VCaP (cell line): ENCODE data around the gene SLC15A1.

Experiments
- H3K27ac ChIP-seq: fragments of 450-650 bp; 2 replicates; pipeline ENCODE4 v1.5.1; 2017
- TF ChIP-seq, protein P1 (sequence below): fragments of 450-650 bp; conservative IDR thresholded peaks from 2 replicates; pipeline ENCODE4 v1.5.1; 2017; ENCODE audit warnings: mild to moderate bottlenecking, moderate library complexity

SLC15A1 gene

GRCh38 chr13:98658131-98658530, 94.3 kb downstream of the SLC15A1 start:
- TF ChIP-seq, protein P1, sequence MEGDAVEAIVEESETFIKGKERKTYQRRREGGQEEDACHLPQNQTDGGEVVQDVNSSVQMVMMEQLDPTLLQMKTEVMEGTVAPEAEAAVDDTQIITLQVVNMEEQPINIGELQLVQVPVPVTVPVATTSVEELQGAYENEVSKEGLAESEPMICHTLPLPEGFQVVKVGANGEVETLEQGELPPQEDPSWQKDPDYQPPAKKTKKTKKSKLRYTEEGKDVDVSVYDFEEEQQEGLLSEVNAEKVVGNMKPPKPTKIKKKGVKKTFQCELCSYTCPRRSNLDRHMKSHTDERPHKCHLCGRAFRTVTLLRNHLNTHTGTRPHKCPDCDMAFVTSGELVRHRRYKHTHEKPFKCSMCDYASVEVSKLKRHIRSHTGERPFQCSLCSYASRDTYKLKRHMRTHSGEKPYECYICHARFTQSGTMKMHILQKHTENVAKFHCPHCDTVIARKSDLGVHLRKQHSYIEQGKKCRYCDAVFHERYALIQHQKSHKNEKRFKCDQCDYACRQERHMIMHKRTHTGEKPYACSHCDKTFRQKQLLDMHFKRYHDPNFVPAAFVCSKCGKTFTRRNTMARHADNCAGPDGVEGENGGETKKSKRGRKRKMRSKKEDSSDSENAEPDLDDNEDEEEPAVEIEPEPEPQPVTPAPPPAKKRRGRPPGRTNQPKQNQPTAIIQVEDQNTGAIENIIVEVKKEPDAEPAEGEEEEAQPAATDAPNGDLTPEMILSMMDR: no peak
- H3K27ac ChIP-seq: no peak overlapping the region

GRCh38 chr13:98657506-98658085, 94.9 kb downstream of the SLC15A1 start:
- TF ChIP-seq, protein P1: no peak
- no peak overlapping the region for H3K27ac ChIP-seq

GRCh38 chr13:98656223-98656622, 96.2 kb downstream of the SLC15A1 start:
- H3K27ac ChIP-seq: no peak overlapping the region
- TF ChIP-seq, protein P1: no peak

DNA sequence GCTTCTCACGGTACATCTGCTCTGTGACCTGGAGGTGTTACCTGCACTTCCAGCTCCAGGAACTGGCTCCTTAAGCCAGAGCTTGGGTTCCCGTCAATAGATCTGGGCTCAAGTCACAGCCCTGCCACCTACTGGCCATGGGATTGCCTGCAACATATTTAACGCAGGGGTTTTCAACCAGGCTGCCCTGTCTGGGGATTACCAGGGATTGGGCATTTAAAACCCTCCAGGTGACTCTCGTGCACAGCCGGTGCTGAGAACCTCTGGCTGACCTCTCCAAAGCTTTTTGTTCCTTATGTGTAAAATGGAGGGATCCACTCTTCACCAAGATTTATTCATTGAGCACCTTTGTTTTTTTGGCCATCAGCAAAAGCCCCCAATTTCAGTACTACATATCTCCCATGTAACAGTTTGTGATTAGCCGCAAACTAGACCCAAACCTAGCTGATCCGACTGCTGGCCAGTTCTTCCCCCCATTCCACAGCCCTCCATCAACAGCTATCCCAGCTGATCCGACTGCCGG, 98.9 kb downstream of the SLC15A1 start:
- 0 out of 2 replicates have a peak overlapping the region, but pooled peaks have one; percentile 39 for H3K27ac ChIP-seq
- TF ChIP-seq, protein P1: peak; percentile 97

GRCh38 chr13:98652721-98653462, 99.6 kb downstream of the SLC15A1 start:
- 0 out of 2 replicates have a peak overlapping the region, but pooled peaks have one; percentile 39 for H3K27ac ChIP-seq
- TF ChIP-seq, protein P1: no peak

DNA sequence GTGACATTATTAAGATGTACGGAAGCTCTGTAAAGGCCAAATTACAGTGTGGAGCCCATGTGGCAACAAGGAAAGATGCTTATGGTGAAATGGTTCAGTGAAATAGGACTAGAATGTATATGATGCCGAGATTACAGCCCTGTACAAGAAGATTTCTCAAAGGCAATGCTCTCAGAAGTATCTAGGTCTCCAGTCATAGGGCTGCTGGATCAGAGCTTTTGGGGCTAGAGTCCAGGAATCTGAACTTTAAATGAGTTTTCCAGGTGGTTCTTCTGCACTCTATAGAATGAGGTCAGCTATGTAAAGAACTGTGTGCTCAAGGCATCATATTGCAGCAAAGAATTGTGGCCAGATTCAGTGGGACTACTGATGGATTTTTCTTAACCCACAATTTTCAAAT, 100.2 kb downstream of the SLC15A1 start:
- TF ChIP-seq, protein P1: no peak
- H3K27ac ChIP-seq: no peak overlapping the region

- TF ChIP-seq, protein P1: no peak
- H3K27ac ChIP-seq: peak overlapping the region; percentile 62; the same call in 1 of the 2 replicates
These were observed 100.7 kb downstream of the SLC15A1 start for GRCh38 chr13:98651744-98652143.
